Panc1 (cell line): ENCODE data around the gene SERPIND1. TPM values are rescaled to one million over a fixed set of nuclear protein-coding genes. Genes with fewer than 3 reads are reported as not detected.

Source experiments
- ATAC-seq: fragments of 200-7000 bp; cut with Tn5 transposase; 2 replicates; pipeline ENCODE4 v1.9.1; 2020; ENCODE audit warnings: mild to moderate bottlenecking, moderate library complexity
- BruUV-seq: library from RNA; stranded (reverse); fragments of 400-500 nt; replicated peaks from 2 replicates; lab custom pipeline; 2021; lab: Mats Ljungman, UMichigan
- CTCF ChIA-PET: fragments of 300-600 bp; sonication (Branson Sonifier 250); formaldehyde crosslinking; loops from one replicate; lab custom pipeline; 2022; ENCODE audit warnings: antibody characterized with exemption; lab: Charles Lee
- POLR2A ChIA-PET: fragments of 300-600 bp; sonication (Branson Sonifier 250); formaldehyde crosslinking; loops from one replicate; lab custom pipeline; 2022; ENCODE audit warnings: antibody characterized with exemption; lab: Charles Lee
- DNase-seq: peaks from one replicate; pipeline ENCODE4 v3.0.0-alpha.2; 2010; ENCODE audit warnings: low read depth, low spot score
- H3K27ac ChIP-seq: 2 replicates; pipeline ENCODE4 v1.5.1; 2011; ENCODE audit warnings: mild to moderate bottlenecking, low read length, inconsistent platforms
- H3K27me3 ChIP-seq: fragments of 200-500 bp; sonication (Bioruptor generic); 2 replicates; pipeline ENCODE4 v1.6.0; 2014; ENCODE audit warnings: low read length, inconsistent platforms; ENCODE audit not compliant: control insufficient read depth, insufficient read depth
- H3K36me3 ChIP-seq: fragments of 200-500 bp; sonication (Bioruptor generic); 2 replicates; pipeline ENCODE4 v1.5.1; 2014; ENCODE audit warnings: inconsistent platforms, mild to moderate bottlenecking, low read length, moderate library complexity; ENCODE audit not compliant: control insufficient read depth, insufficient read depth
- H3K4me1 ChIP-seq: 2 replicates; pipeline ENCODE4 v1.5.1; 2011; ENCODE audit warnings: inconsistent platforms, mild to moderate bottlenecking, low read length, moderate library complexity; ENCODE audit not compliant: control insufficient read depth, insufficient read depth
- H3K4me3 ChIP-seq, 2 experiments: 2 replicates each; pipeline ENCODE4 v1.5.1; 2011 to 2012; ENCODE audit warnings: low read depth in 2 of 2, low read length in 2 of 2, mild to moderate bottlenecking in 2 of 2, inconsistent platforms in 1 of 2, moderate library complexity in 1 of 2
- H3K9me3 ChIP-seq: fragments of 200-500 bp; sonication (Bioruptor generic); 2 replicates; pipeline ENCODE4 v1.5.1; 2014; ENCODE audit warnings: low read depth, mild to moderate bottlenecking, inconsistent platforms, low read length, moderate library complexity; ENCODE audit not compliant: control insufficient read depth, insufficient read depth
- CTCF ChIP-seq: fragments of 450-650 bp; IDR thresholded peaks from 2 replicates; pipeline ENCODE4 v1.5.1; 2017; ENCODE audit warnings: mild to moderate bottlenecking
- POLR2AphosphoS5 ChIP-seq: IDR thresholded peaks from 2 replicates; pipeline ENCODE4 v1.6.1; 2012; ENCODE audit warnings: mild to moderate bottlenecking, low read depth, low read length, moderate library complexity
- REST ChIP-seq, 2 experiments: IDR thresholded peaks; 2 replicates each; pipeline ENCODE4 v1.6.1; 2011 to 2012; ENCODE audit warnings: low read depth in 2 of 2, control low read depth in 1 of 2, low read length in 1 of 2, mild to moderate bottlenecking in 1 of 2, moderate library complexity in 1 of 2; ENCODE audit not compliant: insufficient read depth in 1 of 2
- SIN3A ChIP-seq: IDR thresholded peaks from 2 replicates; pipeline ENCODE4 v1.6.1; 2012; ENCODE audit warnings: low read depth, mild to moderate bottlenecking, low read length, moderate library complexity, borderline replicate concordance; ENCODE audit not compliant: insufficient read depth
- TCF7L2 ChIP-seq: IDR thresholded peaks from 2 replicates; pipeline ENCODE4 v1.6.1; 2011; ENCODE audit warnings: mild to moderate bottlenecking, low read depth, low read length, inconsistent platforms
- in situ Hi-C: cut with HindIII; loops from 2 replicates; pipeline ENCODE4 v1.10.0; 2016; ENCODE audit warnings: low sequenced_read_pairs, low pct_unique_long_range_greater_than_20kb
- intact Hi-C: fragments of 100-400 bp; cut with micrococcal nuclease; formaldehyde crosslinking; loops from one replicate; pipeline ENCODE4 v1.10.0; 2022; ENCODE audit not compliant: unreplicated experiment
- total RNA-seq: library from RNA; stranded (reverse); gene quantifications from one replicate; pipeline ENCODE4 v1.2.1, GENCODE V29; 2021; ENCODE audit not compliant: unreplicated experiment

The SERPIND1 gene
- total RNA-seq, 1 experiment from 2014 or later = 0.18 TPM

DNA sequence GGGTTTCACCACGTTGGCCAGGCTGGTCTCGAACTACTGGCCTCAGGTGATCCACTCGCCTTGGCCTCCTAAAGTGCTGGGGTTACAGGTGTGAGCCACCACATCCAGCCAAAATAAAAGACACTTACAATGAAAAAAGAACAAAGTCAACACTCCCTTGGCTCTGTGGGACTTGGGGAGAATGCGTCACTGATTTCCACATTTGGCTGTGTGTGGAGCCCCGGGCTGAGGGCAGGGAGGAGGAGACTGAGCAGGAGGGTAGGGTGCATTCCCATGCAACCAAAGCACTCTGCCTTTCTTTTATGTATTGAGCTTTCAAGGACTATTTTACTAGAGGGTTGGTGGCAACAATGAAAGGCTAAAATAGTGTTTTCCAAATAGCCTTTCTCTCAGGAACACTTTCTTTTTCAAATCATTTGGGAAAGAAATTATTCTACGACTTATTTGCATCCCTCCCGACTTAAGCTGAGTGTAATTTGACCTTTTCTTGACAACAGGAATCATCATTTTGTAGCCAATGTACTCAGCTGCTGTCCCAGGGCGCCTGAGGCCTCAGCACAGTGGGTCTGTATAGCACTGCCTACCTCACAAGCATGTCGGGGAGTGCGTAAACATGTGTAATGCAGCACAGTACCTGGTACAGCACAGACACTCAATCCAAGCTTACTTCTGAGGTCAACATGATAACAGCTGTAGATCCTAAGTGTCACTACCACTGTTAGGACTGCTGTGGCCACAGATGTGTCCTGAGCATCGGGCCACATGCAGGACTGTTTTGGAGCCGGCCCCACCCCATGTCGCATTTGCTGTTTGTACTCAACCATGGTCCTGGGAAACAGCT is 10.1 kb upstream of the SERPIND1 start:
- CTCF ChIA-PET = no interaction called here
- no peaks in the 10 kb centered on the region; the same call in 1 of the 2 replicates for H3K36me3 ChIP-seq
- in situ Hi-C loops (no loop called here), intact Hi-C loops (no loop called here)
- no peak overlapping the region for H3K27ac ChIP-seq
- no peak for DNase-seq
- POLR2A ChIA-PET = no interaction called here
- H3K4me1 ChIP-seq = no peaks in the 10 kb centered on the region
- no peaks in the 10 kb centered on the region for H3K9me3 ChIP-seq
- BruUV-seq = no TSS peak
- H3K27me3 ChIP-seq = no peaks in the 10 kb centered on the region
- ATAC-seq = no peak
- no peak overlapping the region for H3K4me3 ChIP-seq
- TF ChIP-seq POLR2AphosphoS5 (no peak), SIN3A (no peak), CTCF (no peak), REST (IDR thresholded peaks at IDR 0.05; ENCODE audit: insufficient read depth in 1 of 2, low read depth in 2 of 2, low read length in 1 of 2) (no peak), TCF7L2 (no peak)

DNA sequence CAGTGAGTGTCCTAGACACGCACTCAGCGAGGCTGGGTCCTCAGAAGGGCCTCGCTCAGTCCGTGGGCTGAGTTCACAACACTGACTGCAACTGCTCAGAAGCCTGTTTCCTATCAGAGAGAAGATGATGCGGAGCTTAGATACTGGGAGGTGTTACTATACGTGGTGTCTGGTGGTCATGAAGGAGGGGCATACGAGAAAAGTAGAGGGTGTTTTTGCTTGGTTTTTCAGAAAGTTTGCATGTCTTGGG is 9.5 kb upstream of the SERPIND1 start:
- intact Hi-C loops (no loop called here), in situ Hi-C loops (no loop called here)
- H3K9me3 ChIP-seq = no peaks in the 10 kb centered on the region
- DNase-seq = no peak
- BruUV-seq = no TSS peak
- no peaks in the 10 kb centered on the region for H3K27me3 ChIP-seq
- H3K36me3 ChIP-seq = no peaks in the 10 kb centered on the region; the same call in 1 of the 2 replicates
- TF ChIP-seq CTCF = no peak
- TF ChIP-seq TCF7L2 = no peak
- no peak for TF ChIP-seq POLR2AphosphoS5
- no peak for TF ChIP-seq SIN3A
- no peak for TF ChIP-seq REST (IDR thresholded peaks at IDR 0.05; ENCODE audit: insufficient read depth in 1 of 2, low read depth in 2 of 2, low read length in 1 of 2)
- no peak for ATAC-seq
- no peaks in the 10 kb centered on the region for H3K4me1 ChIP-seq
- H3K27ac ChIP-seq = no peak overlapping the region
- POLR2A ChIA-PET = no interaction called here
- CTCF ChIA-PET = no interaction called here
- H3K4me3 ChIP-seq = no peak overlapping the region
